ENCODE results near the gene NOXRED1. TPM values are rescaled to one million over a fixed set of nuclear protein-coding genes. Genes with fewer than 3 reads are reported as not detected.

NOXRED1 gene
- total RNA-seq, 1 experiment from 2014 or later: 2.0 TPM

GRCh38 chr14:77406086-77406485 lies 17.2 kb downstream of the NOXRED1 start:
- TF ChIP-seq EZH2 (IDR thresholded peaks at IDR 0.05; ENCODE audit: low read depth): no peak
- TF ChIP-seq CTCF (conservative IDR thresholded peaks at IDR 0.05): no peak
- no peak overlapping the region for H3K4me3 ChIP-seq
- H4K20me1 ChIP-seq (ENCODE audit: insufficient read depth): no peaks in the 10 kb centered on the region
- no peaks in the 10 kb centered on the region for H3K79me2 ChIP-seq (ENCODE audit: low read depth)
- H3F3A ChIP-seq (ENCODE audit: insufficient read depth, low read depth): no peaks in the 10 kb centered on the region
- no peak overlapping the region for H3K27ac ChIP-seq
- DNase-seq: no peak
- no peak overlapping the region for H2AFZ ChIP-seq
- no peaks in the 10 kb centered on the region for H3K9me2 ChIP-seq (ENCODE audit: insufficient read depth)
- H3K9me3 ChIP-seq (ENCODE audit: insufficient read depth, low read depth): no peaks in the 10 kb centered on the region
- H3K4me1 ChIP-seq (replicated peaks; ENCODE audit: insufficient read depth): 0 out of 2 replicates have a peak, but pooled peaks cover 7% of the 10 kb centered on the region
- intact Hi-C loops (cut with micrococcal nuclease; ENCODE audit: unreplicated experiment): no loop called here
- BruUV-seq (replicated peaks): no TSS peak
- H3K36me3 ChIP-seq (ENCODE audit: low read depth): no peaks in the 10 kb centered on the region
- ChIA-PET POLR2A (ENCODE audit: unreplicated experiment) (no interaction called here), CTCF (no interaction called here)
- H3K27me3 ChIP-seq (ENCODE audit: insufficient read depth, low read depth): no peaks in the 10 kb centered on the region
- H3K4me2 ChIP-seq: no peak overlapping the region

GRCh38 chr14:77403768-77404167 lies 19.6 kb downstream of the NOXRED1 start:
- no TSS peak for BruUV-seq (replicated peaks)
- Histone ChIP-seq H3K4me3 (no peak overlapping the region), H3K9me2 (ENCODE audit: insufficient read depth) (no peaks in the 10 kb centered on the region), H3K4me2 (no peak overlapping the region), H3K9me3 (ENCODE audit: insufficient read depth, low read depth) (no peaks in the 10 kb centered on the region), H2AFZ (no peak overlapping the region), H3K27ac (no peak overlapping the region), H3K27me3 (ENCODE audit: insufficient read depth, low read depth) (no peaks in the 10 kb centered on the region), H3K4me1 (replicated peaks; ENCODE audit: insufficient read depth) (0 out of 2 replicates have a peak, but pooled peaks cover 7% of the 10 kb centered on the region), H3F3A (ENCODE audit: insufficient read depth, low read depth) (no peaks in the 10 kb centered on the region), H3K79me2 (ENCODE audit: low read depth) (no peaks in the 10 kb centered on the region), H4K20me1 (ENCODE audit: insufficient read depth) (no peaks in the 10 kb centered on the region), H3K36me3 (ENCODE audit: low read depth) (no peaks in the 10 kb centered on the region)
- TF ChIP-seq EZH2 (IDR thresholded peaks at IDR 0.05; ENCODE audit: low read depth): no peak
- TF ChIP-seq CTCF (conservative IDR thresholded peaks at IDR 0.05): no peak
- DNase-seq: no peak
- ChIA-PET CTCF (no interaction called here), POLR2A (ENCODE audit: unreplicated experiment) (no interaction called here)
- intact Hi-C loops (cut with micrococcal nuclease; ENCODE audit: unreplicated experiment): no loop called here

GRCh38 chr14:77400216-77400615 lies 23.1 kb downstream of the NOXRED1 start:
- POLR2A ChIA-PET (ENCODE audit: unreplicated experiment): no interaction called here
- H3K4me1 ChIP-seq (replicated peaks; ENCODE audit: insufficient read depth): no peaks in the 10 kb centered on the region
- no peak overlapping the region for H3K27ac ChIP-seq
- H2AFZ ChIP-seq: no peak overlapping the region
- no peaks in the 10 kb centered on the region for H3F3A ChIP-seq (ENCODE audit: insufficient read depth, low read depth)
- H3K4me2 ChIP-seq: no peak overlapping the region
- no TSS peak for BruUV-seq (replicated peaks)
- TF ChIP-seq EZH2 (IDR thresholded peaks at IDR 0.05; ENCODE audit: low read depth) (no peak), CTCF (conservative IDR thresholded peaks at IDR 0.05) (no peak)
- no peaks in the 10 kb centered on the region for H3K9me2 ChIP-seq (ENCODE audit: insufficient read depth)
- H3K4me3 ChIP-seq: no peak overlapping the region
- H3K36me3 ChIP-seq (ENCODE audit: low read depth): no peaks in the 10 kb centered on the region
- H4K20me1 ChIP-seq (ENCODE audit: insufficient read depth): no peaks in the 10 kb centered on the region
- H3K79me2 ChIP-seq (ENCODE audit: low read depth): no peaks in the 10 kb centered on the region
- H3K27me3 ChIP-seq (ENCODE audit: insufficient read depth, low read depth): no peaks in the 10 kb centered on the region
- DNase-seq: no peak
- CTCF ChIA-PET: no interaction called here
- H3K9me3 ChIP-seq (ENCODE audit: insufficient read depth, low read depth): no peaks in the 10 kb centered on the region
- intact Hi-C loops (cut with micrococcal nuclease; ENCODE audit: unreplicated experiment): no loop called here

All from PC-9 (cell line).